Cardiac fibroblast (primary cell): Measurements from ENCODE around the gene UQCRC1.

ENCODE experiments used
- DNase-seq, 2 donors: peaks; one replicate each; pipeline versions ENCODE4 v3.0.0 to v3.0.0-alpha.2; 2010; ENCODE audit warnings: low read depth in 2 of 2
- H3K4me3 ChIP-seq, 2 donors: replicated peaks in 1 of 2; 1 replicate in 1 of 2; 2 replicates in 1 of 2; pipeline ENCODE4 v1.5.1; 2011; ENCODE audit warnings: low read depth in 2 of 2, low read length in 2 of 2, mild to moderate bottlenecking in 2 of 2, moderate library complexity in 1 of 2
- CTCF ChIP-seq: IDR thresholded peaks from one replicate; pipeline ENCODE4 v1.5.1; 2011; ENCODE audit warnings: low read depth, mild to moderate bottlenecking, low read length, inconsistent platforms

The UQCRC1 gene

GRCh38 chr3:48567500-48567899, 41.9 kb downstream of the UQCRC1 start:
- H3K4me3 ChIP-seq, result no peak overlapping the region
- no peak for TF ChIP-seq CTCF
- no peak for DNase-seq

GRCh38 chr3:48567090-48567489, 42.4 kb downstream of the UQCRC1 start:
- no peak for TF ChIP-seq CTCF
- no peak overlapping the region for H3K4me3 ChIP-seq
- DNase-seq, result peak in 1 of 2 donors; percentile 23

- DNase-seq, result no peak
- no peak for TF ChIP-seq CTCF
- H3K4me3 ChIP-seq, result no peak overlapping the region
Observed at GRCh38 chr3:48566401-48566760, 43.1 kb downstream of the UQCRC1 start.

GRCh38 chr3:48565591-48566400, 43.6 kb downstream of the UQCRC1 start:
- H3K4me3 ChIP-seq, result no peak overlapping the region
- DNase-seq, result peak; percentile 62 to 82

GRCh38 chr3:48565186-48565585, 44.3 kb downstream of the UQCRC1 start:
- DNase-seq, result no peak
- no peak for TF ChIP-seq CTCF
- no peak overlapping the region for H3K4me3 ChIP-seq

More at GRCh38 chr3:48565591-48566400, 43.6 kb downstream of the UQCRC1 start:
- no peak for TF ChIP-seq CTCF

- TF ChIP-seq CTCF, result no peak
- no peak for DNase-seq
- no peak overlapping the region for H3K4me3 ChIP-seq
Observed at GRCh38 chr3:48564667-48565066, 44.8 kb downstream of the UQCRC1 start.

- DNase-seq, result peak; percentile 67 to 80
- TF ChIP-seq CTCF, result no peak
- H3K4me3 ChIP-seq, result no peak overlapping the region
Observed at GRCh38 chr3:48564022-48564421, 45.4 kb downstream of the UQCRC1 start.
